PFSK-1 (cell line): ENCODE measurements around the gene TMEM259.

Experiments
- FOXP2 ChIP-seq: optimal IDR thresholded peaks from 2 replicates; pipeline ENCODE3; 2011; ENCODE audit warnings: borderline replicate concordance, control low read depth, inconsistent platforms; ENCODE audit not compliant: insufficient read depth; ENCODE audit errors: extremely low read length, extremely low read depth
- POLR2AphosphoS5 ChIP-seq: IDR thresholded peaks from 2 replicates; pipeline ENCODE4 v1.6.1; 2012; ENCODE audit warnings: low read depth, mild to moderate bottlenecking, control low read depth, low read length, moderate library complexity
- SIN3A ChIP-seq: IDR thresholded peaks from 2 replicates; pipeline ENCODE4 v1.6.1; 2012; ENCODE audit warnings: mild to moderate bottlenecking, low read length, moderate library complexity, borderline replicate concordance; ENCODE audit not compliant: insufficient read depth
- TAF1 ChIP-seq: IDR thresholded peaks from 2 replicates; pipeline ENCODE4 v1.6.1; 2012; ENCODE audit warnings: low read length, control low read depth, borderline replicate concordance; ENCODE audit not compliant: insufficient read depth
- TF ChIP-seq, protein P1 (sequence below), 2 experiments: IDR thresholded peaks; 2 replicates each; pipeline versions ENCODE4 v1.6.1 to v1.8.0; 2011 to 2012; ENCODE audit warnings: low read depth in 2 of 2, low read length in 2 of 2, control low read depth in 1 of 2, inconsistent platforms in 1 of 2, mild to moderate bottlenecking in 1 of 2, moderate library complexity in 1 of 2; ENCODE audit not compliant: insufficient read depth in 1 of 2

Gene TMEM259

DNA sequence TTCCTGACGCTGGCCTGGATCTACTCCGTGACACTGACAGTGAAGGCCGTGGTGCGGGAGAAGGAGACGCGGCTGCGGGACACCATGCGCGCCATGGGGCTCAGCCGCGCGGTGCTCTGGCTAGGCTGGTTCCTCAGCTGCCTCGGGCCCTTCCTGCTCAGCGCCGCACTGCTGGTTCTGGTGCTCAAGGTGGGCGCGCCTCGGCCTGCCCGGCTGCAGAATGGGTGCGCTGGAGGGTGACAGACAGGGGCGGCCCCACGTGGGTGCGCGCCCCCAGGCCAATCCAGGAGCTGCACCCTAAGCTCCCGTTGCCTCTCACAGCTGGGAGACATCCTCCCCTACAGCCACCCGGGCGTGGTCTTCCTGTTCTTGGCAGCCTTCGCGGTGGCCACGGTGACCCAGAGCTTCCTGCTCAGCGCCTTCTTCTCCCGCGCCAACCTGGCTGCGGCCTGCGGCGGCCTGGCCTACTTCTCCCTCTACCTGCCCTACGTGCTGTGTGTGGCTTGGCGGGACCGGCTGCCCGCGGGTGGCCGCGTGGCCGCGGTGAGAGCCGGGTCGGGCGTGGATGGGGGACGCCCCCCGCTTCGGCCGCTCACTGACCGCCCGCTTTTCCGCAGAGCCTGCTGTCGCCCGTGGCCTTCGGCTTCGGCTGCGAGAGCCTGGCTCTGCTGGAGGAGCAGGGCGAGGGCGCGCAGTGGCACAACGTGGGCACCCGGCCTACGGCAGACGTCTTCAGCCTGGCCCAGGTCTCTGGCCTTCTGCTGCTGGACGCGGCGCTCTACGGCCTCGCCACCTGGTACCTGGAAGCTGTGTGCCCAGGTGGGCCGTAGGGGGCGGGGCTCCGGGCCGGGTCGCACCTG is 26.1 kb upstream of the TMEM259 start:
- TF ChIP-seq SIN3A, result no peak
- TF ChIP-seq FOXP2, result no peak
- TF ChIP-seq TAF1, result no peak
- no peak for TF ChIP-seq POLR2AphosphoS5
- TF ChIP-seq, protein P1, sequence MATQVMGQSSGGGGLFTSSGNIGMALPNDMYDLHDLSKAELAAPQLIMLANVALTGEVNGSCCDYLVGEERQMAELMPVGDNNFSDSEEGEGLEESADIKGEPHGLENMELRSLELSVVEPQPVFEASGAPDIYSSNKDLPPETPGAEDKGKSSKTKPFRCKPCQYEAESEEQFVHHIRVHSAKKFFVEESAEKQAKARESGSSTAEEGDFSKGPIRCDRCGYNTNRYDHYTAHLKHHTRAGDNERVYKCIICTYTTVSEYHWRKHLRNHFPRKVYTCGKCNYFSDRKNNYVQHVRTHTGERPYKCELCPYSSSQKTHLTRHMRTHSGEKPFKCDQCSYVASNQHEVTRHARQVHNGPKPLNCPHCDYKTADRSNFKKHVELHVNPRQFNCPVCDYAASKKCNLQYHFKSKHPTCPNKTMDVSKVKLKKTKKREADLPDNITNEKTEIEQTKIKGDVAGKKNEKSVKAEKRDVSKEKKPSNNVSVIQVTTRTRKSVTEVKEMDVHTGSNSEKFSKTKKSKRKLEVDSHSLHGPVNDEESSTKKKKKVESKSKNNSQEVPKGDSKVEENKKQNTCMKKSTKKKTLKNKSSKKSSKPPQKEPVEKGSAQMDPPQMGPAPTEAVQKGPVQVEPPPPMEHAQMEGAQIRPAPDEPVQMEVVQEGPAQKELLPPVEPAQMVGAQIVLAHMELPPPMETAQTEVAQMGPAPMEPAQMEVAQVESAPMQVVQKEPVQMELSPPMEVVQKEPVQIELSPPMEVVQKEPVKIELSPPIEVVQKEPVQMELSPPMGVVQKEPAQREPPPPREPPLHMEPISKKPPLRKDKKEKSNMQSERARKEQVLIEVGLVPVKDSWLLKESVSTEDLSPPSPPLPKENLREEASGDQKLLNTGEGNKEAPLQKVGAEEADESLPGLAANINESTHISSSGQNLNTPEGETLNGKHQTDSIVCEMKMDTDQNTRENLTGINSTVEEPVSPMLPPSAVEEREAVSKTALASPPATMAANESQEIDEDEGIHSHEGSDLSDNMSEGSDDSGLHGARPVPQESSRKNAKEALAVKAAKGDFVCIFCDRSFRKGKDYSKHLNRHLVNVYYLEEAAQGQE (IDR thresholded peaks at IDR 0.05; ENCODE audit: insufficient read depth in 1 of 2, low read depth in 2 of 2, low read length in 2 of 2), result no peak

DNA sequence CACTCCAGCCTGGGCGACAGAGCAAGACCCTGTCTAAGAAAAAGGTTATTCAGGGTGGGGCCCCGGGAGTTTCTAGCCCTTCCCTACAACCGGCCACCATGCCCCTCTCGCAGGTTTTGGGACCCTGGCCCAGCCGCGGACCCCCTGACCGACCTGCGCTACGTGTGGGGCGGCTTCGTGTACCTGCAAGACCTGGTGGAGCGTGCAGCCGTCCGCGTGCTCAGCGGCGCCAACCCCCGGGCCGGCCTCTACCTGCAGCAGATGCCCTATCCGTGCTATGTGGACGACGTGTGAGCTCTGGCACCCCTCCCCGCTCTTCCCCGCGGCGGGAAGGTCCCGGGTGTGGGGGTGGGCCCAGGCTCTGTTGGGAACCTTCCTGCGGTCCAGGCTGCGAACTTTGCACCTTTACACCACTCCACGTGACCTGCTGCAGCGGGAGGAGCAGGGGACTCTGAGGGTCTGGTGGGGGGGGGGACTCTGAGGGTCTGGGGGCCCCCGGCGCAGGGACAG is 25.2 kb upstream of the TMEM259 start:
- TF ChIP-seq, protein P1 (IDR thresholded peaks at IDR 0.05; ENCODE audit: insufficient read depth in 1 of 2, low read depth in 2 of 2, low read length in 2 of 2), result no peak
- TF ChIP-seq POLR2AphosphoS5 (no peak), FOXP2 (no peak), SIN3A (no peak), TAF1 (no peak)

DNA sequence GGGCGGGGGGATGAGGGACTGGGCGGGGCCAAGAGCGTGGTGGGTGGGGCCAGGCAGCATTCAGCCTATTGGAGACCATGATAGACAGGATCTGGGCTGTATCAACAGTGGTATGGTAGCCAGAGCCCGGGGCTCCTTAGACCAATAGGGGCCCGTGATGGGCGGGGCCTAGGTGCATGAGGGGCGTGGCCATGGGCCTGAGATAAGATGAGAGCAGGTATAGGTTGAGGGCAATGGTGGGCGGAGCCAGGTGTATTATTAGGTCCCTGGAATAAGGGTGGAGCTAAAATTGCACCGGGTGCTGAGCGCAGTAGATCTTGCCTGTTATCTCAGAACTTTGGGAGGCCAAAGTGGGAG is 24.3 kb upstream of the TMEM259 start:
- TF ChIP-seq, protein P1 (IDR thresholded peaks at IDR 0.05; ENCODE audit: insufficient read depth in 1 of 2, low read depth in 2 of 2, low read length in 2 of 2), result no peak
- no peak for TF ChIP-seq TAF1
- no peak for TF ChIP-seq POLR2AphosphoS5
- no peak for TF ChIP-seq SIN3A
- no peak for TF ChIP-seq FOXP2

DNA sequence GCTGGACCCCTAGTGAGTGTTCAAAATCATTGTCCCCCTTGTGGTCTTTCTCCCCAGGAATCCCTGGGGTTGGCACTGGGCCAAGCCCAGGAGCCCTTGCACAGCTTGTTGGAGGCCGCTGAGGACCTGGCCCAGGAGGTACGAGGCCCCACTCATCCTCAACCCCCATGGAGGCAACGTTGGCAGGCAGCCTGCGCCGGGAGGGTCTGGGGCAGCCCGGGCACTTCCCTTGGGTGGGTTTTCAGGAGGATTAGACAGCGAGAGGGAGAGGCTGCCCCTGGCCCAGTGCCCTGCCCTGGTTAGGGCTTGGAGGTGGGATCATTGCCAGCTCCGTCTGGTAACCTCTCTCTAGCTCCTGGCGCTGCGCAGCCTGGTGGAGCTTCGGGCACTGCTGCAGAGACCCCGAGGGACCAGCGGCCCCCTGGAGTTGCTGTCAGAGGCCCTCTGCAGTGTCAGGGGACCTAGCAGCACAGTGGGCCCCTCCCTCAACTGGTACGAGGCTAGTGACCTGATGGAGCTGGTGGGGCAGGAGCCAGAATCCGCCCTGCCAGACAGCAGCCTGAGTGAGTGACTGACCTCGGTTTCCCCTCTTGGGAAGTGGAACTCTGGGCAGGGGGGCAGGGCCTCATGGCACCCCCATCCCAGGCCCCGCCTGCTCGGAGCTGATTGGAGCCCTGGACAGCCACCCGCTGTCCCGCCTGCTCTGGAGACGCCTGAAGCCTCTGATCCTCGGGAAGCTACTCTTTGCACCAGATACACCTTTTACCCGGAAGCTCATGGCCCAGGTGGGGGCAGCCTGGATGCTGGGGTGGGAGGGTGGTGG is 22.0 kb upstream of the TMEM259 start:
- TF ChIP-seq POLR2AphosphoS5, result no peak
- no peak for TF ChIP-seq TAF1
- TF ChIP-seq, protein P1 (IDR thresholded peaks at IDR 0.05; ENCODE audit: insufficient read depth in 1 of 2, low read depth in 2 of 2, low read length in 2 of 2), result no peak
- no peak for TF ChIP-seq FOXP2
- no peak for TF ChIP-seq SIN3A
